ENCODE measurements around the gene HSD17B12. TPM values are rescaled to one million over a fixed set of nuclear protein-coding genes. Genes with fewer than 3 reads are reported as not detected.

The HSD17B12 gene
- total and polyA plus RNA-seq, 2 of the 4 experiments (the other 2 are of a cell fraction), result 38.0 to 44.6 TPM

- Histone ChIP-seq H3K79me1 (ENCODE audit: low read depth in 1 of 2, low read length in 2 of 2) (no peaks in the 10 kb centered on the region), H3K9me3 (ENCODE audit: control insufficient read depth, insufficient read depth, low read length) (no peaks in the 10 kb centered on the region), H4K8ac (ENCODE audit: low read depth in 2 of 2, low read length in 2 of 2) (no peak overlapping the region), H2AK9ac (replicated peaks; ENCODE audit: low read depth, low read length, poor library complexity) (no peak overlapping the region), H4K91ac (ENCODE audit: insufficient read depth, low read depth, low read length) (no peak overlapping the region), H3K4me2 (ENCODE audit: low read depth, low read length) (no peak overlapping the region), H2BK15ac (ENCODE audit: low read depth, low read length) (no peak overlapping the region), H2AFZ (replicated peaks; ENCODE audit: low read length, poor library complexity) (no peak overlapping the region), H3K36me3 (ENCODE audit: control insufficient read depth, insufficient read depth, low read length) (peaks cover 1% of the 10 kb centered on the region; the same call in 1 of the 2 replicates), H3K9ac (ENCODE audit: low read depth, low read length) (no peak overlapping the region), H3K56ac (ENCODE audit: extremely low read depth, insufficient read depth, low read length) (no peak overlapping the region), H2BK5ac (ENCODE audit: low read depth, low read length, poor library complexity, severe bottlenecking) (no peak overlapping the region), H2BK120ac (ENCODE audit: low read depth, low read length) (no peak overlapping the region), H4K5ac (ENCODE audit: low read depth, low read length) (no peak overlapping the region), H3K27me3 (ENCODE audit: control insufficient read depth, insufficient read depth, low read length) (no peaks in the 10 kb centered on the region), H2BK20ac (ENCODE audit: low read depth, low read length) (no peak overlapping the region), H3K14ac (replicated peaks; ENCODE audit: low read depth, low read length) (no peak overlapping the region), H3K4me1 (ENCODE audit: control insufficient read depth, insufficient read depth, low read length) (no peaks in the 10 kb centered on the region), H3K27ac (ENCODE audit: insufficient read depth, low read length) (no peak overlapping the region), H3K4ac (ENCODE audit: low read depth, low read length) (no peak overlapping the region), H2AK5ac (ENCODE audit: low read depth, low read length) (no peak overlapping the region), H3K9me1 (ENCODE audit: insufficient read depth, low read length) (no peaks in the 10 kb centered on the region), H4K20me1 (ENCODE audit: insufficient read depth, low read length) (no peaks in the 10 kb centered on the region), H3K18ac (ENCODE audit: low read depth, low read length) (no peak overlapping the region), H3K23ac (ENCODE audit: low read depth, low read length) (no peak overlapping the region), H3K4me3 (ENCODE audit: insufficient read depth, low read depth, low read length) (no peak overlapping the region)
- WGBS, 2 experiments (ENCODE audit: extremely low coverage in 2 of 2, insufficient read length in 1 of 2), result 80% methylated on average over 1 of the region's 3 CpGs; no CpG with 5 or more reads in 1 of the 2 experiments
- POLR2A ChIA-PET (ENCODE audit: unreplicated experiment), result no interaction called here
- no TSS peak for BruUV-seq (replicated peaks)
- DNase-seq, result no peak
- intact Hi-C loops (cut with micrococcal nuclease), result loop anchor here (10.0 kb wide), 1 partner anchor 402 kb away; no protein-coding TSS in a partner anchor
- CTCF ChIA-PET, result interaction anchor here (0.8 kb wide), 1 partner anchor 31 kb away, joined by 3 read pairs; no protein-coding TSS in a partner anchor
- TF ChIP-seq MAFK (IDR thresholded peaks at IDR 0.05; ENCODE audit: low read depth, low read length) (no peak), NFE2L2 (IDR thresholded peaks at IDR 0.05; ENCODE audit: low read depth, low read length) (no peak), BHLHE40 (IDR thresholded peaks at IDR 0.05; ENCODE audit: low read depth, low read length) (no peak), RCOR1 (IDR thresholded peaks at IDR 0.05; ENCODE audit: insufficient replicate concordance, low read length) (no peak), SMC3 (IDR thresholded peaks at IDR 0.05; ENCODE audit: low read depth, low read length) (no peak), MXI1 (IDR thresholded peaks at IDR 0.05; ENCODE audit: borderline replicate concordance, low read depth, low read length) (no peak), RAD21 (IDR thresholded peaks at IDR 0.05; ENCODE audit: low read length) (no peak)
- ATAC-seq (ENCODE audit: low read depth), result no peak
- dilution Hi-C loops (cut with HindIII; ENCODE audit: low sequenced_read_pairs, unreplicated experiment), result no loop called here
- in situ Hi-C loops (cut with MboI; ENCODE audit: low sequenced_read_pairs), result no loop called here
Observed at GRCh38 chr11:43856993-43857392, 176.5 kb downstream of the HSD17B12 start.

Data from IMR-90 (cell line).